ENCODE data around the gene STH. TPM values are rescaled to one million over a fixed set of nuclear protein-coding genes. Genes with fewer than 3 reads are reported as not detected.

The STH gene
- total RNA-seq, 1 donor from 2014 or later: not detected

DNA sequence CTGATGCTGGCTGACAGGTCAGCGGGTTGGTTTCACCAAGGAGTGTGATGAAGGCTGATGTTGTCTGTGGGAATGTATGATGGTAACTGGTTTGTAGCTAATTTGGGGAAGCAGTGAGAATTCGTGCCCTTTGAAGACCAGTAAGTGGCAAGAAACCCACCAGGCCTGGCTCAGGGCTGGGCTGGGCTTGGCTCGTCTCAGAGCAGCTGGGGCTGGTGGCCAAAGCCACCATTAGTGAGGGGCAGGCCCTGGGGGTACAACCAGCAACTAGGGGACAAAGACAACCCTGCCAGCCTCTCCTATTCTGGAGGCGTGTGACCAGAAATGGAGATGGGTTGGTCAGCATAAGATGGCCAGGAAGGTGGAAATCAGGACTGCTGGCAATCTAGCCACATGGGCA, 13.0 kb upstream of the STH start:
- H3K4me3 ChIP-seq: no peak overlapping the region
- TF ChIP-seq, protein P1, sequence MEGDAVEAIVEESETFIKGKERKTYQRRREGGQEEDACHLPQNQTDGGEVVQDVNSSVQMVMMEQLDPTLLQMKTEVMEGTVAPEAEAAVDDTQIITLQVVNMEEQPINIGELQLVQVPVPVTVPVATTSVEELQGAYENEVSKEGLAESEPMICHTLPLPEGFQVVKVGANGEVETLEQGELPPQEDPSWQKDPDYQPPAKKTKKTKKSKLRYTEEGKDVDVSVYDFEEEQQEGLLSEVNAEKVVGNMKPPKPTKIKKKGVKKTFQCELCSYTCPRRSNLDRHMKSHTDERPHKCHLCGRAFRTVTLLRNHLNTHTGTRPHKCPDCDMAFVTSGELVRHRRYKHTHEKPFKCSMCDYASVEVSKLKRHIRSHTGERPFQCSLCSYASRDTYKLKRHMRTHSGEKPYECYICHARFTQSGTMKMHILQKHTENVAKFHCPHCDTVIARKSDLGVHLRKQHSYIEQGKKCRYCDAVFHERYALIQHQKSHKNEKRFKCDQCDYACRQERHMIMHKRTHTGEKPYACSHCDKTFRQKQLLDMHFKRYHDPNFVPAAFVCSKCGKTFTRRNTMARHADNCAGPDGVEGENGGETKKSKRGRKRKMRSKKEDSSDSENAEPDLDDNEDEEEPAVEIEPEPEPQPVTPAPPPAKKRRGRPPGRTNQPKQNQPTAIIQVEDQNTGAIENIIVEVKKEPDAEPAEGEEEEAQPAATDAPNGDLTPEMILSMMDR (IDR thresholded peaks at IDR 0.05): no peak
- no peaks in the 10 kb centered on the region for H3K36me3 ChIP-seq
- H3K27ac ChIP-seq: no peak overlapping the region
- no peak for ATAC-seq
- no peaks in the 10 kb centered on the region for H3K4me1 ChIP-seq
- intact Hi-C loops (cut with DNase I): no loop called here
- H3K9me3 ChIP-seq: no peaks in the 10 kb centered on the region
- no peak for DNase-seq
- H3K27me3 ChIP-seq (ENCODE audit: low read depth): no peaks in the 10 kb centered on the region

DNA sequence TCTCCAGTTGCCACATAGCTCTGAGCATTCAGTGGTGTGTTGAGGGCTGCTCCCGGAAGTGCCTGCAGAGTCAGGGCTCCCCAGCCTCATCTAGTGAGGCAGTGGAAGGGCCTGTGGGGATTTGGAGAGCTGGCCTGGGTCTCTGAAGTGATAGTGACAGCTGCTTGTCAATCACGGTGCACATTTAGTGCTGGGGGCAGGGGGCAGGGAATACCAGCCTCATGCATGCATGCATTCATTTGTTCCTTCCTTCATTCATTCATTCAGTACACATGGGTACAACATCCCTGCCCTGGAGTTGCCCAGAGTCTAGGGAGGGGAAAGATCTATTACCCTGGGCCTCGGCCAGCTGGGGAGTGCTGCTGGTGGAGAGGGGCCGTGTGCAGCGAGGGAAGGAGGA, 11.3 kb upstream of the STH start:
- intact Hi-C loops (cut with DNase I): no loop called here
- DNase-seq (no peak), ATAC-seq (no peak)
- H3K36me3 ChIP-seq: no peaks in the 10 kb centered on the region
- TF ChIP-seq, protein P1 (IDR thresholded peaks at IDR 0.05): no peak
- H3K4me1 ChIP-seq: no peaks in the 10 kb centered on the region
- no peak overlapping the region for H3K27ac ChIP-seq
- H3K9me3 ChIP-seq: no peaks in the 10 kb centered on the region
- no peak overlapping the region for H3K4me3 ChIP-seq
- no peaks in the 10 kb centered on the region for H3K27me3 ChIP-seq (ENCODE audit: low read depth)

DNA sequence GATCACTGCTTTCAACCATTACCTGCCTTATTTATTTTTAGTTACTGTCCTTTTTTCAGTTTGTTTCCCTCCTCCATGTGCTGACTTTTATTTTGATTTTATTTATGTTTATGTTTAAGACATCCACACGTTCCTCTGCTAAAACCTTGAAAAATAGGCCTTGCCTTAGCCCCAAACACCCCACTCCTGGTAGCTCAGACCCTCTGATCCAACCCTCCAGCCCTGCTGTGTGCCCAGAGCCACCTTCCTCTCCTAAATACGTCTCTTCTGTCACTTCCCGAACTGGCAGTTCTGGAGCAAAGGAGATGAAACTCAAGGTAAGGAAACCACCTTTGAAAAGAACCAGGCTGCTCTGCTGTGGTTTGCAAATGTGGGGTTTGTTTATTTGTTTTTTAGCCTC, 9.3 kb upstream of the STH start:
- no peak for DNase-seq
- H3K36me3 ChIP-seq: no peaks in the 10 kb centered on the region
- TF ChIP-seq, protein P1 (IDR thresholded peaks at IDR 0.05): no peak
- H3K4me3 ChIP-seq: no peak overlapping the region
- no peaks in the 10 kb centered on the region for H3K4me1 ChIP-seq
- H3K27me3 ChIP-seq (ENCODE audit: low read depth): no peaks in the 10 kb centered on the region
- intact Hi-C loops (cut with DNase I): no loop called here
- H3K9me3 ChIP-seq: no peaks in the 10 kb centered on the region
- ATAC-seq: no peak
- no peak overlapping the region for H3K27ac ChIP-seq

DNA sequence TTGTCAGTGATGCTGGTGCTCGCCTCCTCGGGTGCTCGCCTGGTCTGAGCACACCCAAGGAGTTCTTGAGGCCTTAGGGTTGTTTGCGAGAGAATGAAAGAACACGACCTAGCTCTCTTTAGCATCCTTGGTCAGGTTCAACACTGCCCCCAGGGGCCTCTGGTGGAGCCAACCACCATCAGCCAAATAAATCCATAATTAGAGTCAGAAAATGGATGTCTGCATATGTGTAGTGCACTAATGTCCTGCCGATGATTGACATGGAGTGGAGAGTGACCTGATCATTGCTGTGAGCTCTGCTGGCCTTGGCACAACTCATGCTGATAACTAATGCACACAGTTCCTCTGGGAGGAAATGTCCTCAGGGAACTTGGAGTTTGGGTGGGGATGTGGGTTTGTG, 8.2 kb upstream of the STH start:
- H3K27me3 ChIP-seq (ENCODE audit: low read depth): no peaks in the 10 kb centered on the region
- intact Hi-C loops (cut with DNase I): no loop called here
- ATAC-seq: no peak
- no peak for DNase-seq
- no peaks in the 10 kb centered on the region for H3K4me1 ChIP-seq
- H3K9me3 ChIP-seq: no peaks in the 10 kb centered on the region
- H3K4me3 ChIP-seq: no peak overlapping the region
- no peak overlapping the region for H3K27ac ChIP-seq
- no peaks in the 10 kb centered on the region for H3K36me3 ChIP-seq
- TF ChIP-seq, protein P1 (IDR thresholded peaks at IDR 0.05): no peak

DNA sequence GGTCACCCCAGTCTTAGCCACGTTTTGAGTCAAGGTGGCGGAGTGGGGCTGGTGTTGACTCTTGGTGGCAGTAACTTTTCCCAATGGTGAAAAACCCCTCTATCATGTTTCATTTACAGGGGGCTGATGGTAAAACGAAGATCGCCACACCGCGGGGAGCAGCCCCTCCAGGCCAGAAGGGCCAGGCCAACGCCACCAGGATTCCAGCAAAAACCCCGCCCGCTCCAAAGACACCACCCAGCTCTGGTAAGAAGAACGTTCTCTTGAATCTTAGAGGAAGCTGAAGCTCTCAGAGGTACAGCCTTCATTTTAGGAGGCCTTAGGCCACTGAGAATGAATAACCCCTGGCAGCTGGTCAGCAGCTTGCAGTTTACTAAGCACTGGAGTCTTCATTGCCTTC, 7.7 kb upstream of the STH start:
- DNase-seq: no peak
- intact Hi-C loops (cut with DNase I): no loop called here
- TF ChIP-seq, protein P1 (IDR thresholded peaks at IDR 0.05): no peak
- Histone ChIP-seq H3K27me3 (ENCODE audit: low read depth) (no peaks in the 10 kb centered on the region), H3K36me3 (no peaks in the 10 kb centered on the region), H3K9me3 (no peaks in the 10 kb centered on the region), H3K4me3 (no peak overlapping the region), H3K27ac (no peak overlapping the region), H3K4me1 (no peaks in the 10 kb centered on the region)
- ATAC-seq: no peak

DNA sequence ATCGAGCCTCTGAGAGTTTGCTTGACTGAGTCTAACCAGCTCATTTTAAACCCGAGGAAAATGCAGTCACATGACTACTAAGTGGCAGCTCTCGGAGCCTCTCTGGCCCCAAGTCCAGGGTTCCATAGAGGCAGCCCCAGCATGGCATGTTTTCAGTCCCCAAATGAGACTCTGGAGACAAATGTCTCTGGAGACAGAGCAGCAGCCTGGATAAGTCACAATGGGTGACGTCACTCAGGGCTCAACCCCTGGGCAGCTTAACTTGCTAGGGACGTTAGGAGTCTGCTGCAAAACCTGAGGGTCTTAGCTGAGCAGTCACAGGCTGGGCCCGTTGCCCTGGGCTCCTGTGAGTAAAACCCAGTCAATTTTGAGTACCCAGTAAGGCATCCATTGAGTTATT, 6.9 kb upstream of the STH start:
- ATAC-seq (no peak), DNase-seq (no peak)
- H3K4me3 ChIP-seq: no peak overlapping the region
- H3K36me3 ChIP-seq: no peaks in the 10 kb centered on the region
- no peaks in the 10 kb centered on the region for H3K9me3 ChIP-seq
- no peaks in the 10 kb centered on the region for H3K4me1 ChIP-seq
- intact Hi-C loops (cut with DNase I): no loop called here
- no peak overlapping the region for H3K27ac ChIP-seq
- H3K27me3 ChIP-seq (ENCODE audit: low read depth): no peaks in the 10 kb centered on the region
- TF ChIP-seq, protein P1 (IDR thresholded peaks at IDR 0.05): no peak
